ENCODE measurements around the gene PNLIPRP1. TPM values are rescaled to one million over a fixed set of nuclear protein-coding genes. Genes with fewer than 3 reads are reported as not detected.

Gene PNLIPRP1
- total RNA-seq, 1 donor from 2014 or later = not detected

- Histone ChIP-seq H3K27me3 (ENCODE audit: control insufficient read depth, insufficient read depth, low read length) (no peaks in the 10 kb centered on the region), H3K36me3 (ENCODE audit: control insufficient read depth, insufficient read depth, low read length) (no peaks in the 10 kb centered on the region), H3K4me3 (ENCODE audit: low read depth, low read length) (no peak overlapping the region)
- FAIRE-seq (no peak), DNase-seq (ENCODE audit: low read depth) (no peak)
- no peak for TF ChIP-seq CTCF (IDR thresholded peaks at IDR 0.05; ENCODE audit: insufficient read depth, low read length, severe bottlenecking)
These were observed 63.1 kb downstream of the PNLIPRP1 start for GRCh38 chr10:116653885-116654284.

GRCh38 chr10:116654816-116655215, 64.1 kb downstream of the PNLIPRP1 start:
- peak; percentile 11 for TF ChIP-seq CTCF (IDR thresholded peaks at IDR 0.05; ENCODE audit: insufficient read depth, low read length, severe bottlenecking)
- Histone ChIP-seq H3K4me3 (ENCODE audit: low read depth, low read length) (no peak overlapping the region), H3K27me3 (ENCODE audit: control insufficient read depth, insufficient read depth, low read length) (no peaks in the 10 kb centered on the region), H3K36me3 (ENCODE audit: control insufficient read depth, insufficient read depth, low read length) (no peaks in the 10 kb centered on the region)
- no peak for DNase-seq (ENCODE audit: low read depth)
- FAIRE-seq = no peak

- H3K4me3 ChIP-seq (ENCODE audit: low read depth, low read length) = no peak overlapping the region
- FAIRE-seq (peak; percentile 23), DNase-seq (ENCODE audit: low read depth) (no peak)
- no peaks in the 10 kb centered on the region for H3K36me3 ChIP-seq (ENCODE audit: control insufficient read depth, insufficient read depth, low read length)
- no peaks in the 10 kb centered on the region for H3K27me3 ChIP-seq (ENCODE audit: control insufficient read depth, insufficient read depth, low read length)
- TF ChIP-seq CTCF (IDR thresholded peaks at IDR 0.05; ENCODE audit: insufficient read depth, low read length, severe bottlenecking) = no peak
These were observed 64.8 kb downstream of the PNLIPRP1 start for GRCh38 chr10:116655568-116655967.

- Histone ChIP-seq H3K4me3 (ENCODE audit: low read depth, low read length) (no peak overlapping the region), H3K27me3 (ENCODE audit: control insufficient read depth, insufficient read depth, low read length) (no peaks in the 10 kb centered on the region), H3K36me3 (ENCODE audit: control insufficient read depth, insufficient read depth, low read length) (no peaks in the 10 kb centered on the region)
- TF ChIP-seq CTCF (IDR thresholded peaks at IDR 0.05; ENCODE audit: insufficient read depth, low read length, severe bottlenecking) = no peak
- DNase-seq (ENCODE audit: low read depth) = no peak
- FAIRE-seq = no peak
These were observed 65.3 kb downstream of the PNLIPRP1 start for GRCh38 chr10:116656044-116656443.

GRCh38 chr10:116657863-116658551, 67.2 kb downstream of the PNLIPRP1 start:
- H3K27me3 ChIP-seq (ENCODE audit: control insufficient read depth, insufficient read depth, low read length) = no peaks in the 10 kb centered on the region
- FAIRE-seq (no peak), DNase-seq (ENCODE audit: low read depth) (no peak)
- no peaks in the 10 kb centered on the region for H3K36me3 ChIP-seq (ENCODE audit: control insufficient read depth, insufficient read depth, low read length)
- TF ChIP-seq CTCF (IDR thresholded peaks at IDR 0.05; ENCODE audit: insufficient read depth, low read length, severe bottlenecking) = no peak
- H3K4me3 ChIP-seq (ENCODE audit: low read depth, low read length) = no peak overlapping the region

Other genes with a start within 250 kb of the PNLIPRP1 start
- gene PNLIPRP3, start 163.1 kb upstream of the PNLIPRP1 start, total RNA-seq = 53.2 and 67.8 TPM in 2 replicates
- gene PNLIP, start 45.0 kb upstream of the PNLIPRP1 start, total RNA-seq = under 0.01 TPM in 2 replicates
- not detected in 2 replicates for gene PNLIPRP2, start 30.0 kb downstream of the PNLIPRP1 start, total RNA-seq
- gene HSPA12A, start 151.6 kb downstream of the PNLIPRP1 start, total RNA-seq = 0.79 and 1.4 TPM in 2 replicates